Uterus (tissue), 2 donors: Measurements from ENCODE around the gene CRYZL1.

Source experiments
- POLR2A ChIP-seq, 2 donors: fragments of 450-650 bp; IDR thresholded peaks; one replicate each; pipeline ENCODE4 v1.6.1; 2016; ENCODE audit warnings: antibody characterized with exemption in 2 of 2, mild to moderate bottlenecking in 1 of 2, moderate library complexity in 1 of 2
- TF ChIP-seq, protein P1 (sequence below), 4 experiments: fragments of 200-600 bp in 2 of 4; fragments of 450-650 bp in 2 of 4; sonication (generic) in 2 of 4; IDR thresholded peaks; one replicate each; pipeline ENCODE4 v1.5.1; 2016 to 2019; ENCODE audit warnings: antibody characterized with exemption in 4 of 4, mild to moderate bottlenecking in 2 of 4, moderate library complexity in 1 of 4

- TF ChIP-seq, protein P1, sequence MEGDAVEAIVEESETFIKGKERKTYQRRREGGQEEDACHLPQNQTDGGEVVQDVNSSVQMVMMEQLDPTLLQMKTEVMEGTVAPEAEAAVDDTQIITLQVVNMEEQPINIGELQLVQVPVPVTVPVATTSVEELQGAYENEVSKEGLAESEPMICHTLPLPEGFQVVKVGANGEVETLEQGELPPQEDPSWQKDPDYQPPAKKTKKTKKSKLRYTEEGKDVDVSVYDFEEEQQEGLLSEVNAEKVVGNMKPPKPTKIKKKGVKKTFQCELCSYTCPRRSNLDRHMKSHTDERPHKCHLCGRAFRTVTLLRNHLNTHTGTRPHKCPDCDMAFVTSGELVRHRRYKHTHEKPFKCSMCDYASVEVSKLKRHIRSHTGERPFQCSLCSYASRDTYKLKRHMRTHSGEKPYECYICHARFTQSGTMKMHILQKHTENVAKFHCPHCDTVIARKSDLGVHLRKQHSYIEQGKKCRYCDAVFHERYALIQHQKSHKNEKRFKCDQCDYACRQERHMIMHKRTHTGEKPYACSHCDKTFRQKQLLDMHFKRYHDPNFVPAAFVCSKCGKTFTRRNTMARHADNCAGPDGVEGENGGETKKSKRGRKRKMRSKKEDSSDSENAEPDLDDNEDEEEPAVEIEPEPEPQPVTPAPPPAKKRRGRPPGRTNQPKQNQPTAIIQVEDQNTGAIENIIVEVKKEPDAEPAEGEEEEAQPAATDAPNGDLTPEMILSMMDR (IDR thresholded peaks at IDR 0.05), result no peak
- no peak for TF ChIP-seq POLR2A (IDR thresholded peaks at IDR 0.05)
Observed at GRCh38 chr21:33666153-33666552, 24.6 kb upstream of the CRYZL1 start.
